Heart left ventricle (tissue), 13 donors: Measurements from ENCODE around the gene TBC1D4.

Experiments used
- POLR2A ChIP-seq, 2 donors: fragments of 450-650 bp; IDR thresholded peaks; one replicate each; pipeline ENCODE4 v1.6.1; 2017; ENCODE audit warnings: antibody characterized with exemption in 2 of 2, mild to moderate bottlenecking in 2 of 2, moderate library complexity in 2 of 2
- TF ChIP-seq, protein P1 (sequence below), 12 donors: fragments of 200-600 bp; sonication (generic) in 4 of 12; IDR thresholded peaks; one replicate each; pipeline versions ENCODE4 v1.5.0 to v1.8.0; 2018 to 2022; ENCODE audit warnings: antibody characterized with exemption in 12 of 12, mild to moderate bottlenecking in 5 of 12
- donor health status: ischemic (EF 13 %, LVEDD 7.1; RV severe dilation, severe dysfunction).
- donor health status: DM: no; HTN: yes; CAD: no.
- donor health status: DM: no; HTN: no; CAD: no.
- donor health status: ischemic (EF 25% LVEDD 6.9; RV normal size, moderate dysfunction).
- donor health status: ischemic (EF 25% LVEDD 5.7; RV mildly dilated, moderate dysfunction).
- donor health status: ischemic (EF 35%, LVEDD 5.7; RV mildly dilated, moderate dysfunction).
- donor health status: nonischemic (EF 11% LVEDD 7.7; RV severe dilation, severe dysfunction).
- donor health status: DM: yes; HTN: yes; CAD: no.
- donor health status: PGD.
- donor health status: ischemic (EF 29% LVEDD 5.4; RV normal size, mild dysfunction).
- donor health status: nonischemic (EF 23%, LVEDD 6.1; RV moderate dilation, normal function).

- TF ChIP-seq, protein P1, sequence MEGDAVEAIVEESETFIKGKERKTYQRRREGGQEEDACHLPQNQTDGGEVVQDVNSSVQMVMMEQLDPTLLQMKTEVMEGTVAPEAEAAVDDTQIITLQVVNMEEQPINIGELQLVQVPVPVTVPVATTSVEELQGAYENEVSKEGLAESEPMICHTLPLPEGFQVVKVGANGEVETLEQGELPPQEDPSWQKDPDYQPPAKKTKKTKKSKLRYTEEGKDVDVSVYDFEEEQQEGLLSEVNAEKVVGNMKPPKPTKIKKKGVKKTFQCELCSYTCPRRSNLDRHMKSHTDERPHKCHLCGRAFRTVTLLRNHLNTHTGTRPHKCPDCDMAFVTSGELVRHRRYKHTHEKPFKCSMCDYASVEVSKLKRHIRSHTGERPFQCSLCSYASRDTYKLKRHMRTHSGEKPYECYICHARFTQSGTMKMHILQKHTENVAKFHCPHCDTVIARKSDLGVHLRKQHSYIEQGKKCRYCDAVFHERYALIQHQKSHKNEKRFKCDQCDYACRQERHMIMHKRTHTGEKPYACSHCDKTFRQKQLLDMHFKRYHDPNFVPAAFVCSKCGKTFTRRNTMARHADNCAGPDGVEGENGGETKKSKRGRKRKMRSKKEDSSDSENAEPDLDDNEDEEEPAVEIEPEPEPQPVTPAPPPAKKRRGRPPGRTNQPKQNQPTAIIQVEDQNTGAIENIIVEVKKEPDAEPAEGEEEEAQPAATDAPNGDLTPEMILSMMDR (IDR thresholded peaks at IDR 0.05): no peak
- no peak for TF ChIP-seq POLR2A (IDR thresholded peaks at IDR 0.05)
These were observed 48.6 kb upstream of the TBC1D4 start for GRCh38 chr13:75530549-75530961.
